Measurements from ENCODE around the gene TUBB. TPM values are rescaled to one million over a fixed set of nuclear protein-coding genes. Genes with fewer than 3 reads are reported as not detected.
A peak's percentile ranks its signal among the peaks of the same experiment; 100 is the strongest.

Gene TUBB
- total and polyA plus RNA-seq, 9 of the 15 experiments (the other 6 are each of a cell fraction or from before 2014, with no cell fraction given), result 971 to 2,870 (median 1,478) TPM

DNA sequence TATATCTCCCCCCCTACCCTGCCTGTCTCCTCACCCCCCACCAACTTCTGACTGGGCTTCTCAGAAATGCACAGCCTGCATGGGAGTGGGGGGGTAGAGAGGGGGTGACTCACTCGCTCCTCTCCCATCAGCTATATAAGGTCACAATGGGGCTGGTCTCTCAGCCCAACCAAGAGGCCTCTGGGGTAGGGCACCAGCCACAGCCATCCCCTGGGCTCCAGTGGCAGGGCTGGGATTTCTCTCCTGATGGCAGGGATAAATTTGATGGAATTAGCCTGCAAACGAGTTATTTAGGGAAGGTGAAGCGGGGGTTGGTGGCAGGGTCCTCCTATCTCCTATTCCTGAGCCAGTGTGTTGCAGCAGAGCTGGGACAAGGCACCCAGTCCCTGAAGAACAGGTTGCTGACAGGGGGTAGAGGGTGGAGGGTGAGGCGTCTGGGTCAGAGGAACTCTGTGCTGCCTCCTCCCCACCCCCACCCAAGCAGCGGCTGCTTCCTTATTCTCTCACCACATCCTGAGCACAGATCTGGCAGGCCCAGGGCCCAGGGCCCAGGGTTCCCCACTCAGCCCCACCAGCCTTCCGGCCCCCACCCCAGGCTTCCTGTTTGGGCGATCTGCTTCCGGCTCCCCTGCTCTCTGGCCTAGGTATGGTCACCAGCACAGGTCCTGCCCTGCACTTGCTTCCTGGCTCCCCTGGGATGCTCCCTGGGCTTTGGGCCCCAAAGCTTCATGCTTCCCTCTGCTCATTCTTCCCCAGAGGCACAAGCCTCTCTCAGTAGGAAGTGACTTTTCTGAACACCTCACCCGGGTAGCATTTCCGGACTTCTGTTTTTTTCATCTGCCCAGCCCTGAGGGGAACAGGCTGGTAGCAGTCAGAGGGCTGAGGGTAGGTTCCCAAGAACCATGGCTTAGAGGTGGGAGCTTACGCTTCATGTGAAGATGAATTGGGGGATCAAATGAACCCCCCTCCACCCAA is 37.7 kb upstream of the TUBB start (continued):
- TF ChIP-seq, protein P1, sequence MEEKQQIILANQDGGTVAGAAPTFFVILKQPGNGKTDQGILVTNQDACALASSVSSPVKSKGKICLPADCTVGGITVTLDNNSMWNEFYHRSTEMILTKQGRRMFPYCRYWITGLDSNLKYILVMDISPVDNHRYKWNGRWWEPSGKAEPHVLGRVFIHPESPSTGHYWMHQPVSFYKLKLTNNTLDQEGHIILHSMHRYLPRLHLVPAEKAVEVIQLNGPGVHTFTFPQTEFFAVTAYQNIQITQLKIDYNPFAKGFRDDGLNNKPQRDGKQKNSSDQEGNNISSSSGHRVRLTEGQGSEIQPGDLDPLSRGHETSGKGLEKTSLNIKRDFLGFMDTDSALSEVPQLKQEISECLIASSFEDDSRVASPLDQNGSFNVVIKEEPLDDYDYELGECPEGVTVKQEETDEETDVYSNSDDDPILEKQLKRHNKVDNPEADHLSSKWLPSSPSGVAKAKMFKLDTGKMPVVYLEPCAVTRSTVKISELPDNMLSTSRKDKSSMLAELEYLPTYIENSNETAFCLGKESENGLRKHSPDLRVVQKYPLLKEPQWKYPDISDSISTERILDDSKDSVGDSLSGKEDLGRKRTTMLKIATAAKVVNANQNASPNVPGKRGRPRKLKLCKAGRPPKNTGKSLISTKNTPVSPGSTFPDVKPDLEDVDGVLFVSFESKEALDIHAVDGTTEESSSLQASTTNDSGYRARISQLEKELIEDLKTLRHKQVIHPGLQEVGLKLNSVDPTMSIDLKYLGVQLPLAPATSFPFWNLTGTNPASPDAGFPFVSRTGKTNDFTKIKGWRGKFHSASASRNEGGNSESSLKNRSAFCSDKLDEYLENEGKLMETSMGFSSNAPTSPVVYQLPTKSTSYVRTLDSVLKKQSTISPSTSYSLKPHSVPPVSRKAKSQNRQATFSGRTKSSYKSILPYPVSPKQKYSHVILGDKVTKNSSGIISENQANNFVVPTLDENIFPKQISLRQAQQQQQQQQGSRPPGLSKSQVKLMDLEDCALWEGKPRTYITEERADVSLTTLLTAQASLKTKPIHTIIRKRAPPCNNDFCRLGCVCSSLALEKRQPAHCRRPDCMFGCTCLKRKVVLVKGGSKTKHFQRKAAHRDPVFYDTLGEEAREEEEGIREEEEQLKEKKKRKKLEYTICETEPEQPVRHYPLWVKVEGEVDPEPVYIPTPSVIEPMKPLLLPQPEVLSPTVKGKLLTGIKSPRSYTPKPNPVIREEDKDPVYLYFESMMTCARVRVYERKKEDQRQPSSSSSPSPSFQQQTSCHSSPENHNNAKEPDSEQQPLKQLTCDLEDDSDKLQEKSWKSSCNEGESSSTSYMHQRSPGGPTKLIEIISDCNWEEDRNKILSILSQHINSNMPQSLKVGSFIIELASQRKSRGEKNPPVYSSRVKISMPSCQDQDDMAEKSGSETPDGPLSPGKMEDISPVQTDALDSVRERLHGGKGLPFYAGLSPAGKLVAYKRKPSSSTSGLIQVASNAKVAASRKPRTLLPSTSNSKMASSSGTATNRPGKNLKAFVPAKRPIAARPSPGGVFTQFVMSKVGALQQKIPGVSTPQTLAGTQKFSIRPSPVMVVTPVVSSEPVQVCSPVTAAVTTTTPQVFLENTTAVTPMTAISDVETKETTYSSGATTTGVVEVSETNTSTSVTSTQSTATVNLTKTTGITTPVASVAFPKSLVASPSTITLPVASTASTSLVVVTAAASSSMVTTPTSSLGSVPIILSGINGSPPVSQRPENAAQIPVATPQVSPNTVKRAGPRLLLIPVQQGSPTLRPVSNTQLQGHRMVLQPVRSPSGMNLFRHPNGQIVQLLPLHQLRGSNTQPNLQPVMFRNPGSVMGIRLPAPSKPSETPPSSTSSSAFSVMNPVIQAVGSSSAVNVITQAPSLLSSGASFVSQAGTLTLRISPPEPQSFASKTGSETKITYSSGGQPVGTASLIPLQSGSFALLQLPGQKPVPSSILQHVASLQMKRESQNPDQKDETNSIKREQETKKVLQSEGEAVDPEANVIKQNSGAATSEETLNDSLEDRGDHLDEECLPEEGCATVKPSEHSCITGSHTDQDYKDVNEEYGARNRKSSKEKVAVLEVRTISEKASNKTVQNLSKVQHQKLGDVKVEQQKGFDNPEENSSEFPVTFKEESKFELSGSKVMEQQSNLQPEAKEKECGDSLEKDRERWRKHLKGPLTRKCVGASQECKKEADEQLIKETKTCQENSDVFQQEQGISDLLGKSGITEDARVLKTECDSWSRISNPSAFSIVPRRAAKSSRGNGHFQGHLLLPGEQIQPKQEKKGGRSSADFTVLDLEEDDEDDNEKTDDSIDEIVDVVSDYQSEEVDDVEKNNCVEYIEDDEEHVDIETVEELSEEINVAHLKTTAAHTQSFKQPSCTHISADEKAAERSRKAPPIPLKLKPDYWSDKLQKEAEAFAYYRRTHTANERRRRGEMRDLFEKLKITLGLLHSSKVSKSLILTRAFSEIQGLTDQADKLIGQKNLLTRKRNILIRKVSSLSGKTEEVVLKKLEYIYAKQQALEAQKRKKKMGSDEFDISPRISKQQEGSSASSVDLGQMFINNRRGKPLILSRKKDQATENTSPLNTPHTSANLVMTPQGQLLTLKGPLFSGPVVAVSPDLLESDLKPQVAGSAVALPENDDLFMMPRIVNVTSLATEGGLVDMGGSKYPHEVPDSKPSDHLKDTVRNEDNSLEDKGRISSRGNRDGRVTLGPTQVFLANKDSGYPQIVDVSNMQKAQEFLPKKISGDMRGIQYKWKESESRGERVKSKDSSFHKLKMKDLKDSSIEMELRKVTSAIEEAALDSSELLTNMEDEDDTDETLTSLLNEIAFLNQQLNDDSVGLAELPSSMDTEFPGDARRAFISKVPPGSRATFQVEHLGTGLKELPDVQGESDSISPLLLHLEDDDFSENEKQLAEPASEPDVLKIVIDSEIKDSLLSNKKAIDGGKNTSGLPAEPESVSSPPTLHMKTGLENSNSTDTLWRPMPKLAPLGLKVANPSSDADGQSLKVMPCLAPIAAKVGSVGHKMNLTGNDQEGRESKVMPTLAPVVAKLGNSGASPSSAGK (IDR thresholded peaks at IDR 0.05), result no peak
- TF ChIP-seq SAFB2 (IDR thresholded peaks at IDR 0.05; ENCODE audit: borderline replicate concordance, low read depth, low read length, severe bottlenecking) (no peak), HDAC2 (IDR thresholded peaks at IDR 0.05) (no peak; the same call in 1 of the 2 replicates), FOXJ2 (tag; IDR thresholded peaks at IDR 0.05) (no peak), MYNN (IDR thresholded peaks at IDR 0.05) (0 out of 2 replicates have a peak, but pooled peaks have one; percentile 22), MYNN (CRISPR knock-in tag; IDR thresholded peaks at IDR 0.05) (no peak), ZC3H11A (IDR thresholded peaks at IDR 0.05; ENCODE audit: low read depth, low read length) (peak; percentile 22; the same call in 1 of the 2 replicates), XRCC3 (IDR thresholded peaks at IDR 0.05) (no peak), CEBPB (tag; IDR thresholded peaks at IDR 0.05) (no peak), CBX5 (IDR thresholded peaks at IDR 0.05; ENCODE audit: borderline replicate concordance, low read depth) (0 out of 2 replicates have a peak, but pooled peaks have one; percentile 16), KLF10 (CRISPR knock-in tag; IDR thresholded peaks at IDR 0.05) (no peak), SPI1 (IDR thresholded peaks at IDR 0.05; ENCODE audit: borderline replicate concordance, low read depth, low read length) (peak; percentile 63; the same call in 1 of the 2 replicates), FOSL1 (tag; conservative IDR thresholded peaks at IDR 0.05) (peak; percentile 99), BRD9 (IDR thresholded peaks at IDR 0.05; ENCODE audit: low read depth, partially characterized antibody) (peak; percentile 36)
- TF ChIP-seq, protein P2, sequence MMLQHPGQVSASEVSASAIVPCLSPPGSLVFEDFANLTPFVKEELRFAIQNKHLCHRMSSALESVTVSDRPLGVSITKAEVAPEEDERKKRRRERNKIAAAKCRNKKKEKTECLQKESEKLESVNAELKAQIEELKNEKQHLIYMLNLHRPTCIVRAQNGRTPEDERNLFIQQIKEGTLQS (IDR thresholded peaks at IDR 0.05), result peak; percentile 98
- TF ChIP-seq, protein P2 (CRISPR knock-in tag; conservative IDR thresholded peaks at IDR 0.05), result peak; percentile 80

Measured in K562 (cell line).